MV-4-11 (cell line): ENCODE data around the gene CCDC54.
"Not testable (repeated sequence)": the region's sequence is repeated elsewhere in the genome, so short reads cannot be mapped to it uniquely, and the experiment has no call there.

ENCODE experiments used
- DNase-seq: peaks from one replicate; lab custom pipeline; 2025; lab: John Stamatoyannopoulos, UW

CCDC54 gene

GRCh38 chr3:107377151-107377550 lies at the start of gene CCDC54:
Gene CCDC54 (plus strand): TSS chr3:107377439. CDS start chr3:107377588, 149 bp downstream.
- no peak for DNase-seq

- DNase-seq: peak; percentile 40
Observed at GRCh38 chr3:107328069-107328468, 49.2 kb upstream of the CCDC54 start.

- DNase-seq: no peak
Observed at GRCh38 chr3:107329088-107329487, 48.2 kb upstream of the CCDC54 start.

GRCh38 chr3:107339690-107340089 lies 37.5 kb upstream of the CCDC54 start:
- DNase-seq: not testable (repeated sequence)

GRCh38 chr3:107344722-107345121 lies 32.5 kb upstream of the CCDC54 start:
- DNase-seq: no peak

GRCh38 chr3:107345822-107346405 lies 31.3 kb upstream of the CCDC54 start:
- DNase-seq: no peak

GRCh38 chr3:107346564-107346963 lies 30.7 kb upstream of the CCDC54 start:
- no peak for DNase-seq

- DNase-seq: no peak
Observed at GRCh38 chr3:107347751-107348150, 29.5 kb upstream of the CCDC54 start.

- DNase-seq: no peak
Observed at GRCh38 chr3:107356706-107357105, 20.5 kb upstream of the CCDC54 start.

GRCh38 chr3:107361633-107362032 lies 15.6 kb upstream of the CCDC54 start:
- no peak for DNase-seq

GRCh38 chr3:107365051-107365450 lies 12.2 kb upstream of the CCDC54 start:
- no peak for DNase-seq

GRCh38 chr3:107366766-107367165 lies 10.5 kb upstream of the CCDC54 start:
- no peak for DNase-seq

- no peak for DNase-seq
Observed at GRCh38 chr3:107367353-107367752, 9.9 kb upstream of the CCDC54 start.

- no peak for DNase-seq
Observed at GRCh38 chr3:107368654-107369398, 8.4 kb upstream of the CCDC54 start.

- DNase-seq: no peak
Observed at GRCh38 chr3:107369791-107370190, 7.4 kb upstream of the CCDC54 start.

GRCh38 chr3:107370907-107371306 lies 6.3 kb upstream of the CCDC54 start:
- no peak for DNase-seq

- no peak for DNase-seq
Observed at GRCh38 chr3:107372506-107372905, 4.7 kb upstream of the CCDC54 start.

- no peak for DNase-seq
Observed at GRCh38 chr3:107373896-107374295, 3.3 kb upstream of the CCDC54 start.

GRCh38 chr3:107375682-107376081 lies 1.6 kb upstream of the CCDC54 start:
- DNase-seq: no peak

- no peak for DNase-seq
Observed at GRCh38 chr3:107382631-107383030, 5.4 kb downstream of the CCDC54 start.

GRCh38 chr3:107384428-107384827 lies 7.2 kb downstream of the CCDC54 start:
- no peak for DNase-seq

- no peak for DNase-seq
Observed at GRCh38 chr3:107384907-107385306, 7.7 kb downstream of the CCDC54 start.

- no peak for DNase-seq
Observed at GRCh38 chr3:107387555-107387954, 10.3 kb downstream of the CCDC54 start.
